ENCODE data around the gene SCN5A.

SCN5A gene

DNA sequence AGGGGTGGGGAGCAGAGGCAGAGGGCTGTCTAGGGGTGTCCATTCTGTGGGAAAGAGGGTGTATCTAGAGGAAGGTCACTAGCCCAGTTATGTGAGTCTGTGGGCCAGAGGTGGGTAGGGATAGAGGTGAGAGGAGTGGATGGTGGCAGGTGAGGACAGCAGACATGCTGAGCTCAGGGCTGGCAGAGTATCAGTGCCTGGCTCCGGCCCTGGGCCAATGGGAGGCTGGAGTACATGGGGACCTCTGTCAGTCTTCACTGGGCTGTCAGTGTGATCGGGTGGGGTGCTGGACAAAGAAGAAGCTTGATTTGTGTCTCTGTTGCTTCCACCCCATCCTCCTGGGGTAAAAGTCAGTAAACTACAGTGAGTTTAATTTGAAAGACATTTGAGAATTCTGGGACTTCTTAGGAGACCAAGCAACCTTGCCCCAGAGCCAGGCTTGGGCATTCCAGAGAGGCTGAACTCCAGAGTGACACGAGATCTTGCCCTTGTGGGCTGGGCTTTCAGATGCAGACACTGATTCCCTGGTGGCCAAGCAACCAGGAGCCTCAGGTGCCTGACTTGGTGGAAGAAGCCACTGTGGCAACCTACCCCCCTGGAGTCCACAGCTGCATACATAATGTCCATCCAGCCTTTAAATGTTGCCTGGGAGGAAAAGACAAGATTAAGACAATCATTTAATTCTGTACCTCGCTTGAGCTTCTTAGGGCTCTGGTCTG is 92.7 kb downstream of the SCN5A start:
- no peak for DNase-seq

DNA sequence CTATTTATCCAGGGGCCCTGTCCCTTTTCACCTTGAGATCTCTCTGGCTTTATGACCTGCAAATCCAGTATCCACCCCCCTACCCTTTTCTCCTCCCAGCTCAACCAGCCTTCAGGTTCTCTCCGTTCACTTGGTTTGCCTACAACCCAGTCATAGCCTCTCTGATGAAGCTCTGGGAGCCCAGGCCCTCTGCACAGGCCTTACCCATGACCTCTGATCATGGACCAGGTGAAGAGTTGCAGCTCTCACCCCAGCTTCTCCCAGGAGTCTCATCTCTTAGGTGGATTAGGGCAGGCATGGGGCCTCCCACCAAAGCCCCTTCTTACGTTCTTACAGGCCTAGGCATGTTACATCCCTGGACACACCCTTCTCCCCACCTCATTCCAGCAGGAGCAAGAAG is 93.6 kb downstream of the SCN5A start:
- no peak for DNase-seq

- DNase-seq, result no peak
These were observed 94.2 kb downstream of the SCN5A start for GRCh38 chr3:38555149-38555840.

- DNase-seq, result no peak
These were observed 95.2 kb downstream of the SCN5A start for GRCh38 chr3:38554127-38554827.

DNA sequence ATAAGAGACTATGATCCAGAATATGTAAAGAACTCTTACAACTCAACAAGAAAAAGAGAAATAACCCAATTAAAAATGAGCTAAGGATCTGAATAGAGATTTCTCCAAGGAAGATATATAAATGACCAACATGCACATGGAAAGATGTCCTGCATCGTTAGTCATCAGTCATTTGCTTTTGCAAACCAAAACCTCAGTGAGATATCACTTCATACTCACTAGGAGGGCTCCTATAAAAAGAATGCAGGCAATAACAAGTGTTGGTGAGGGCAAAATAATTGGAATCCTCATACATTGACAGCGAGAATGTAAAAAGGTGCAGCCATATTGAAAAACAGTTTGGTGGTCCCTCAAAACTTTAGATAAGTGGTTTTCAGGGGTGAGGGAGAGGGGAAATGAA is 96.4 kb downstream of the SCN5A start:
- DNase-seq, result no peak

GRCh38 chr3:38552364-38552763 is 97.1 kb downstream of the SCN5A start:
- no peak for DNase-seq

- DNase-seq, result no peak
These were observed 98.3 kb downstream of the SCN5A start for GRCh38 chr3:38551026-38551832.

- no peak for DNase-seq
These were observed 99.3 kb downstream of the SCN5A start for GRCh38 chr3:38549957-38550840.

GRCh38 chr3:38549486-38549885 is 100.0 kb downstream of the SCN5A start:
- DNase-seq, result no peak

- DNase-seq, result no peak
These were observed 100.4 kb downstream of the SCN5A start for GRCh38 chr3:38549082-38549481.

- DNase-seq, result no peak
These were observed 101.1 kb downstream of the SCN5A start for GRCh38 chr3:38548154-38548931.

- DNase-seq, result no peak
These were observed 103.5 kb downstream of the SCN5A start for GRCh38 chr3:38545983-38546382.

GRCh38 chr3:38545550-38545949 is 103.9 kb downstream of the SCN5A start:
- DNase-seq, result no peak

DNA sequence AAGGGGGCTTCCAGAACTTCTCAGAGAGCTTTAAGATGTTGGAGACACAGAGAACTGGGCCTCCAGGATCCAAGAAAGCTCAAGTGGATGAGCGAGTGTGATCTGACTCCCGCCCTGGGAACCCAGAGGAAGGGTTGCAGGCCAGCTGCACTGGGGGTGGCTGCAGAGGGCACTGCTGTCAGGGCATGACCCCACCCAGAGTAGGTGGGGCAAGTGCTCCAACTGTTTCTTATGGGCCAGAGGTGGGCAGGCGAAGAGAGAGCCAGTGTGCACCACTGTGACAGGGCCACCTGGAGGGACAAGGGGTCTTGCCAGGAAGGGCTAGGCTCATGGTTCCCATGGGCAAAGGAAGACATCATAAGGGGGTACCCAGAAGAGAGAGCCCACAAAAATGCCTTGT is 104.6 kb downstream of the SCN5A start:
- no peak for DNase-seq

DNA sequence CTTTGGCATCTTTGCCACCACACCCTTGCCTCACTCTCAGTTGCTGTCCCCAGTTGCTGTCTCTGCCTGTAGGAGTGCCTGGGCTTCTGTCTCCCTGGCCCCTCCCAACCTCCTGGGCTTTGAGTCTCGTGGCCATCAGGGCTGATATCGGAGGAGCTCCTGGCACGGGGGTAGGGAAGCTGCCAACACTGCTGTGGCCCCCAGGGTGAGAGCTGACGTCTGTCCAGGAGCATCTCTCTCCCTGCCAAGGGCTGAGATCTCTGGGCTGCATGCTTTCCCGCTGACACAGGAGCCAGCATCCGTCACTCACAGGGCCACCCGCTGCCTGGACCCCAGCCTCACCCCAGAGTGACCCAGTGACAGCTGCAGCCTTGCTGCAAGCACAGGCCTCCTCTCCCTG is 105.9 kb downstream of the SCN5A start:
- no peak for DNase-seq

- no peak for DNase-seq
These were observed 106.8 kb downstream of the SCN5A start for GRCh38 chr3:38542401-38543298.

DNA sequence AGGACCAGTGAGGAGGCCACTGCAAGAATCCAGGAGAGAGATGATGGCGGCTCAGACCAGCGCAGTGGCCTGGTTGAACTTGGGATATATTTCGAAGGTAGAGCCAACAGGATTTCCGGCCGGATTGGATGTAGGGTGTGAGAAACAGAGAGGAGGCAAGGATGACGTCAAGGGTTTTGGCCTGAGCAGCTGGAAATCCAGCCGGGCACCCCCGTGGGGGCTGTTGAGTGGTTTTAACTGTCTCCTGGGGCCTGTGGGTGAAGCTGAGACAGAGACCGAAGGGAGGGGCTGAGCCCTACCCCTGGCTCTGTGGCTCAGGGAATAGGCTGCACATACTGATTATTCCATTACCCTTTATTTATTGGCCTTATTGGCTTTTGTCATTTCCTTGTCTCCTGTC is 107.7 kb downstream of the SCN5A start:
- no peak for DNase-seq

DNA sequence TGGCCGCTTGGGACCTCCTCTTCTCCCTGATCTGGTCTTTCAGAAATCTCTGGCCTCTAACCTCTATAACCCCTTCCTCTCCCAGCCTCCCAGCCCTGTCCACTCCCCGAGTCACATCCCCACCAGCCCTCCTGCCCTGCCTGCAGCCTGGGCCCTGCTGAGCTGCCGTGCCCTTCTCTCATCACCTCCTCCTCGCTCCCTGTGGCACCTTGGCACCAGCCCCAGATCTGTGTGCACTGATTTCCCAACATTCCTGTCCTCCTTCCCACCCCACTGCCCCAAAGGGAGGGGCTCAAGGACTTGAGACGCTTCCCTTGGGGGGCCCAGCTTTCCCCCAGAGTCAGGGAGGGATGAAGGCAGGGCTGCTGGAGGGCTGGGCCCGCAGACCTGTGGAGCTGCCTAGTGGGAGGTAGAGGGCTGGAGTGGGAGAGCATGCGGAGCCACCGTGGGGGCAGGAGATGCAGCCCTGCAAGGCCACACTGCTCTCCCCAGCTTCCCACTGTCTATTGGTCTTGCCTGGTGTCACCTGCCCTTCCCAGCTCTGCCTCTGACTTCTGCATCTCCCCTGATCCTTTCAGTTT is 110.6 kb downstream of the SCN5A start:
- no peak for DNase-seq

DNA sequence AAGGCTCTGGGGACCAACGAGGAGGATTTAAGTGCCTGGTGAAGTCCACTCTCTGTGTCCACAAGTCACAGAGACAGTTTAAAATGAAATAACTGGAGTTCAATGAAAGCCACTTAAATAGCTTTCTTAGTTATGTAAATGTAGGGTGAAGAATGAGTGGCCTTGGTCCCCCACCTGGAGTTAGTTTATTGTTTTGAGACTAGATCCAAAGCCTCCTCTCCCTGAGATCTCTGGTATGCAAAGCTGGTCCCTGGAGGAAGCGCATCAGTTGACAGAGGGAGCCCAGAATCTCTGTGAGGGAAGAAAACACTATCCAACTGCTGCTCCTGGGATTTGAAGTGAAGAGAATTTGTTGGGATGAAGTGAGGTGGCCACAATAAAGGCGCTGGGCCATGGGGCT is 112.8 kb downstream of the SCN5A start:
- no peak for DNase-seq

GRCh38 chr3:38534604-38535003 is 114.9 kb downstream of the SCN5A start:
- DNase-seq, result no peak
